ENCODE results near the gene EXOSC5. TPM values are rescaled to one million over a fixed set of nuclear protein-coding genes. Genes with fewer than 3 reads are reported as not detected.
A peak's percentile ranks its signal among the peaks of the same experiment; 100 is the strongest.

The EXOSC5 gene
- 10 to 100 TPM; 32.7 to 47.8 TPM for total RNA-seq

GRCh38 chr19:41397086-41398049, at the start of gene EXOSC5, which contains the start of gene BCKDHA:
EXOSC5 (minus strand) TSS chr19:41397359; CDS start chr19:41397328, 31 bp downstream.
BCKDHA (plus strand) TSS chr19:41397818; CDS start chr19:41397828, 10 bp downstream.
- Mint-ChIP-seq H3K4me3 (peak within 1 kb of the TSS; percentile 97), H3K27ac (peak within 1 kb of the TSS; percentile 97), H3K9me3 (ENCODE audit: low read depth) (no peaks in the 10 kb centered on the region), H3K36me3 (ENCODE audit: low read depth) (peaks cover 8% of the 10 kb centered on the region), H3K27me3 (no peaks in the 10 kb centered on the region), H3K4me1 (peaks cover 31% of the 10 kb centered on the region)
- ChIA-PET CTCF (interaction anchor here (1.5 kb wide), 1 partner anchor 43 kb away, joined by 4 read pairs; the partner anchor contains the start of gene DMAC2), POLR2A (no interaction called here)
- intact Hi-C loops (cut with DNase I, micrococcal nuclease) = loop anchor here (1.0 to 5.0 kb wide), 16 partner anchors 33 to 1110 kb away; partner anchors contain the start of genes B9D2 (in 2 of the 2), DMAC2 (in 2 of the 2), HNRNPUL1 (in 2 of the 2) and ACTMAP (in 1 of the 2)
- ATAC-seq (peak; percentile 100), DNase-seq (peak; percentile 99)

DNA sequence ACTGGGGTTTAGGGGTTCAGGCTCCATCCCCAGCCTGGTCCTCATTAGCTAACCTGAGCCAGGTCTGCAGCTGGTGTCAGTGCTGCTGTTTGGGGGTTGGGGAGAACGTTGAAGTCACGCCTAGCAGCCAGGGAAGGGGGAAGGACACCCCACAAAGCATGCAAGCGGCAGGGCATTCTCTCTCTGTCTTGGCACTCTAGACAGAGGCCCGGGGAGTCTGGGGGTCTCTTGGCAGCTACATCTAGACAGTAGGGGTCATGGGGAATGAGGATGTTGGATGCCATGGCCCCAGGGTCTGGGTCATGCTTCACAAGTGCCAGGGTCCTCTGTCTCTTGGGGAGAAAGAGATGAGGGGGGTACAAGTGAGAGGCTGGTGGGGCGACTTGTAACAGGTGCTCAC, 48.4 kb upstream of the EXOSC5 start:
- no peak overlapping the region for H3K4me3 Mint-ChIP-seq
- H3K9me3 Mint-ChIP-seq (ENCODE audit: low read depth) = no peaks in the 10 kb centered on the region
- CTCF ChIA-PET = interaction anchor here (0.6 to 8.3 kb wide), 4 partner anchors 118 to 133 kb away, joined by 3 to 120 read pairs (median 3); no protein-coding TSS in a partner anchor
- no peaks in the 10 kb centered on the region for H3K36me3 Mint-ChIP-seq (ENCODE audit: low read depth)
- no peak overlapping the region for H3K27ac Mint-ChIP-seq
- H3K4me1 Mint-ChIP-seq = peaks cover 11% of the 10 kb centered on the region
- DNase-seq (no peak), ATAC-seq (no peak)
- POLR2A ChIA-PET = no interaction called here
- H3K27me3 Mint-ChIP-seq = peaks cover 13% of the 10 kb centered on the region
- intact Hi-C loops (cut with DNase I, micrococcal nuclease) = loop anchor here in 1 of 2 experiments (5.0 kb wide), 1 partner anchor 77 kb away; no protein-coding TSS in a partner anchor

DNA sequence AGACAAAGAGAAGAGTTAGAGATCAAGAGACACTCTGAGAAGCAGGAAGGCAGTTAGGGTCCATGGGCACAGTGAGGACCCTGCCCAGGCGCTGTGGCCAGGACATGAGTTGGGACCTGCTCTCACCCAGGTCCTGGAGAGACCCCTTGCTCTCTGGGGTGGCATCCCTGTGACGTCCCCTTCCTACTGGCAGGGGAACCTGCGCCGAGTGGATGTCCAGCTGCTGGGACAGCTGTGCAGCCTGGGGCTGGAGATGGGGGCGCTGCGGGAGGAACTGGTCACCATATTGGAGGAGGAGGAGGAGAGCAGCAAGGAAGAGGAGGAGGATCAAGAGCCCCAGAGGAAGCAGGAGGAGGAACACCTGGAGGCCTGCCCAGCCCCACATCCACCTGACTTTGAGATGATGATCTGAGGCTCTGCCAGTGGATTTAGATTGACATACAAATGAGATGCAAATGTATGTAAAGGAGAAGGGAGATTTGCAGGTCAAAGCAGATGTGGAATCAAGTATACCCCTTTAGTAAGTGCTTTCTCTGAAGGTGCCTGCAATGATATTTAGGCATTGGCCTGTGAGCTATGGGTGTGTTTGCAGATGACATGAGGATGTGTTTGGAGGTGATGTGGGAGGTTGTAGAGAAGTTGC, 46.8 kb upstream of the EXOSC5 start:
- intact Hi-C loops (cut with DNase I, micrococcal nuclease) = no loop called here
- H3K4me1 Mint-ChIP-seq = peaks cover 10% of the 10 kb centered on the region
- H3K27me3 Mint-ChIP-seq = peaks cover 13% of the 10 kb centered on the region
- no peaks in the 10 kb centered on the region for H3K36me3 Mint-ChIP-seq (ENCODE audit: low read depth)
- ChIA-PET POLR2A (no interaction called here), CTCF (no interaction called here)
- no peak overlapping the region for H3K27ac Mint-ChIP-seq
- no peaks in the 10 kb centered on the region for H3K9me3 Mint-ChIP-seq (ENCODE audit: low read depth)
- ATAC-seq (no peak), DNase-seq (no peak)
- no peak overlapping the region for H3K4me3 Mint-ChIP-seq

DNA sequence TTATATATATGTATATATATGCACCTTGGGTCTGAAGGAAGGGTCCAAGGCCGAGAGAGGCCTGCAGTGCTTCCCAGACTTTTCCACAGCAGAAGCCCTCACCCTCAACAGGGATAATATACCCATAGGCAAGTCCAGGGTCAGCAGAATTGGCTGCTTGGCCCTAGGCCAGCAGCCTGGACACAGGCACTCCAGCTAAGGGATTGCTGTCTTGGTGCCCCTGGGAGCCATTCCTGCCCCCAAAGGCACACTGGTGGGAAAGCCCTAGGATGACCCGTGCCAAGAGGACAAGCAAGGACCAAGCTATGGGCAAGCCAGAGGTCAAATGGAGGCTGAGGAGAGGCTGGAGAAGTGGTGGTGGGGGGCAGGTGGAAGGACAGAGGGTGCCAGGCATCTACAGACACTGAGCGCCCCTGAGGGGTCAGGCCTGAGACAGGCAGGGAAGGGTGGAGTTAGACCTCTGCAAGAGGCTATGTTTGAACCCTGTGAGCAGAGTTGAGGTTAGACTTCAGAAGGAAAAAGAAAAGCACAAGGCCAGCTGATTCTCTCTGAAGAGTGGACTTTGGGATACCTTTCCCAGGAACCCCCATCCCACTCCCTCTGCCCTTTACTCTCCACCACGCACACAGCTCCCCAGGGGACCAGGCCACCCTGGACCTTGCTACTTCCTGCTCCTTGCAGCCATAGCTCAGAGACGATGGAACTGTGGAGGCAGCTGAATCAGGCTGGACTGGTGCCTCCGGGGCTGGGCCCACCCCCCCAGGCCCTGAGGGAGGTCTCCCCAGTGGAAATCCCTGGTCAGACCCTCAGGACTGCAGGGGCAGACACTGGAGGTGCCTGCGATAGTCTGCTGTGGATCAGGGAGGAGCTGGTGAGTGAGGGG, 45.6 kb upstream of the EXOSC5 start, which contains the start of gene ERICH4:
TSS of gene ERICH4 (plus strand) at position 684 of the 883 bp plus-strand sequence. CDS start at position 698, 14 bp downstream.
- intact Hi-C loops (cut with DNase I, micrococcal nuclease) = no loop called here
- no peaks in the 10 kb centered on the region for H3K9me3 Mint-ChIP-seq (ENCODE audit: low read depth)
- CTCF ChIA-PET = no interaction called here
- DNase-seq (no peak), ATAC-seq (no peak)
- POLR2A ChIA-PET = no interaction called here
- no peak within 1 kb of the TSS for H3K27ac Mint-ChIP-seq
- H3K4me1 Mint-ChIP-seq = peaks cover 13% of the 10 kb centered on the region
- H3K36me3 Mint-ChIP-seq (ENCODE audit: low read depth) = peaks cover 1% of the 10 kb centered on the region
- no peak within 1 kb of the TSS for H3K4me3 Mint-ChIP-seq
- peaks cover 9% of the 10 kb centered on the region for H3K27me3 Mint-ChIP-seq

GRCh38 chr19:41441321-41441945, 44.3 kb upstream of the EXOSC5 start:
- H3K4me3 Mint-ChIP-seq = no peak overlapping the region
- H3K27me3 Mint-ChIP-seq = peaks cover 4% of the 10 kb centered on the region
- H3K36me3 Mint-ChIP-seq (ENCODE audit: low read depth) = peaks cover 8% of the 10 kb centered on the region
- intact Hi-C loops (cut with DNase I, micrococcal nuclease) = loop anchor here in 1 of 2 experiments (2.0 kb wide), 1 partner anchor 153 kb away; no protein-coding TSS in a partner anchor
- DNase-seq (no peak), ATAC-seq (no peak)
- ChIA-PET CTCF (interaction anchor here (3.0 to 5.4 kb wide), 2 partner anchors 8 to 123 kb away, joined by 23 to 56 read pairs; no protein-coding TSS in a partner anchor), POLR2A (no interaction called here)
- H3K9me3 Mint-ChIP-seq (ENCODE audit: low read depth) = no peaks in the 10 kb centered on the region
- H3K4me1 Mint-ChIP-seq = peaks cover 18% of the 10 kb centered on the region
- no peak overlapping the region for H3K27ac Mint-ChIP-seq

DNA sequence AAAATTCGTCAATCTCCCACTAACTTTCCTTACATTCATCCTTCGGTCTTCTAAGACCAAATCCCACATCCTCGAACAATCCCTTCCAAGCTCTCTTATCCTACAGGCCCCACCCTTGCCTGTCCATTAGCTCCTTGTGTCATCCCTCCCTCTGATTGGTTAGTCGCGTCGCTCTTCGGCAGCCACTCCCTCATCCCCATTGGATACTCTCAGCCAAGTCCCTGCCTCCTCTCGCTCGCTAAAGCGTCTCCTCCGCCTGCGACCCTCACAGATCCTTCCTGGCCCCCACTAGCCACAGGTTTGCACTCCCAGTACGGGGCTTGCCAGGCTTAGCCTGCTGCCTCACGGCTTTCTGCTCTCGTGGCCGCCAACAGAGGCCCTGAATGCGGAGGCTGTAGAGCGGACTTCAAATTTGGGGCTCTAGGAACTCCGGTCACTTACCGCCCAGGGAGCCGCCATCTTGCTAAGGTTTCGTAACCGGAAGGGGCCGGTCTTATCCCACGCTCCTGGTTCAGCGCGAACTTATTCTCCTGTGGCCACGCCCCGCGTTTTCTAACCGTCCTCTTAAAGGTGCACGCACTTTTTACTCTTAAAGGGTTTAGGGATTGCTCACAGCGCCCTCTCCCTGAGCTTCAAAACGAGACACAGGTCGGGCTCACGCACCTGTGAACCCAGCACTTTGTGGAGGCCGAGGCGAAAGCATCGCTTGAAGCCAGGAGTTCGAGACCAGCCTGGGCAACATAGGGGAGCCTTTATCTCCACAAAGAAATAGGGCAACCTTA, 42.5 kb upstream of the EXOSC5 start, which contains the start of gene DMAC2:
TSS of gene DMAC2 (minus strand) at position 472 of the 782 bp plus-strand sequence. CDS start at position 459, 13 bp downstream.
- Mint-ChIP-seq H3K36me3 (ENCODE audit: low read depth) (peaks cover 10% of the 10 kb centered on the region), H3K9me3 (ENCODE audit: low read depth) (no peaks in the 10 kb centered on the region), H3K27me3 (peaks cover 2% of the 10 kb centered on the region), H3K27ac (peak within 1 kb of the TSS; percentile 2), H3K4me1 (peaks cover 18% of the 10 kb centered on the region), H3K4me3 (no peak within 1 kb of the TSS)
- ATAC-seq = peak; percentile 97
- ChIA-PET POLR2A (interaction anchor here (0.5 to 1.7 kb wide), 12 partner anchors 10 to 175 kb away, joined by 3 to 8 read pairs (median 5); partner anchors contain the start of genes B9D2 and HNRNPUL1), CTCF (interaction anchor here (0.6 to 5.4 kb wide), 23 partner anchors 9 to 268 kb away, joined by 3 to 56 read pairs (median 5); partner anchors contain the start of genes B9D2, BCKDHA and CEACAM21)
- DNase-seq = peak; percentile 98
- intact Hi-C loops (cut with DNase I, micrococcal nuclease) = loop anchor here (1.0 to 5.0 kb wide), 8 partner anchors 42 to 420 kb away; partner anchors contain the start of genes B9D2 (in 2 of the 2), BCKDHA (in 2 of the 2), EXOSC5 (in 2 of the 2) and CCDC97 (in 1 of the 2)

GRCh38 chr19:41437944-41438574, 40.9 kb upstream of the EXOSC5 start:
- no peak overlapping the region for H3K4me3 Mint-ChIP-seq
- CTCF ChIA-PET = interaction anchor here (0.5 to 5.4 kb wide), 6 partner anchors 9 to 618 kb away, joined by 3 to 56 read pairs (median 4); no protein-coding TSS in a partner anchor
- no peaks in the 10 kb centered on the region for H3K27me3 Mint-ChIP-seq
- no peak overlapping the region for H3K27ac Mint-ChIP-seq
- DNase-seq (no peak), ATAC-seq (no peak)
- no peaks in the 10 kb centered on the region for H3K9me3 Mint-ChIP-seq (ENCODE audit: low read depth)
- H3K36me3 Mint-ChIP-seq (ENCODE audit: low read depth) = peaks cover 14% of the 10 kb centered on the region
- intact Hi-C loops (cut with DNase I, micrococcal nuclease) = loop anchor here in 1 of 2 experiments (5.0 kb wide), 1 partner anchor 126 kb away; the partner anchor contains the start of gene CCDC97
- peaks cover 18% of the 10 kb centered on the region for H3K4me1 Mint-ChIP-seq
- POLR2A ChIA-PET = interaction anchor here (1.4 kb wide), 1 partner anchor 125 kb away, joined by 7 read pairs; no protein-coding TSS in a partner anchor

DNA sequence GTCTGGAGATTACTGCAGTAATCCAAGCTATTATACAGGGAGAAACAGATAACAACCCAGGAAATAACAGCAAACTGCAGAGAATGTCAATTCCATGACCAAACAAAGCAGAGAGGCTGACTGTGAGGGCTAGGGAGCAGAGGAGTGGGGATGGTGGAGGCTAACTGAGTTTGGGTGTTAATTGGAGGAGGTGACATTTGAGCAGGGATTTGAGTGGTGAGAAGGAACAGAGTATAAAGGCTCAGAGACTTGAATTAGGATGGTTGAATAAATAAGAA, 39.5 kb upstream of the EXOSC5 start:
- CTCF ChIA-PET = interaction anchor here (0.6 to 5.4 kb wide), 6 partner anchors 10 to 358 kb away, joined by 3 to 56 read pairs (median 4); partner anchors contain the start of gene B3GNT8
- Mint-ChIP-seq H3K27me3 (no peaks in the 10 kb centered on the region), H3K27ac (no peak overlapping the region), H3K4me3 (no peak overlapping the region), H3K36me3 (ENCODE audit: low read depth) (peaks cover 27% of the 10 kb centered on the region), H3K4me1 (peaks cover 18% of the 10 kb centered on the region), H3K9me3 (ENCODE audit: low read depth) (no peaks in the 10 kb centered on the region)
- POLR2A ChIA-PET = no interaction called here
- ATAC-seq = no peak
- no peak for DNase-seq
- intact Hi-C loops (cut with DNase I, micrococcal nuclease) = loop anchor here in 1 of 2 experiments (5.0 kb wide), 1 partner anchor 124 kb away; the partner anchor contains the start of gene CCDC97
